Nephron (organoid): ENCODE results near the gene VAV1.

ENCODE experiments used
- H3K27ac Mint-ChIP-seq, 3 experiments: 2 replicates each; pipeline ENCODE4 v1.8.0; 2020; ENCODE audit warnings: mixed read lengths in 3 of 3, mild to moderate bottlenecking in 2 of 3, moderate library complexity in 1 of 3
- H3K27me3 Mint-ChIP-seq: 2 replicates; pipeline ENCODE4 v1.8.0; 2021; ENCODE audit warnings: low read depth, mild to moderate bottlenecking, moderate library complexity, mixed read lengths
- H3K36me3 Mint-ChIP-seq: 2 replicates; pipeline ENCODE4 v1.8.0; 2020; ENCODE audit warnings: low read depth, mixed read lengths
- H3K4me1 Mint-ChIP-seq: 2 replicates; pipeline ENCODE4 v1.8.0; 2020; ENCODE audit warnings: mixed read lengths
- H3K4me3 Mint-ChIP-seq, 3 experiments: 2 replicates each; pipeline ENCODE4 v1.8.0; 2020; ENCODE audit warnings: mild to moderate bottlenecking in 3 of 3, mixed read lengths in 3 of 3, moderate library complexity in 2 of 3
- H3K9me3 Mint-ChIP-seq: 2 replicates; pipeline ENCODE4 v1.8.0; 2020; ENCODE audit warnings: mixed read lengths
- TF ChIP-seq, protein P1 (sequence below), 3 experiments: fragments of 200-600 bp; sonication (generic); IDR thresholded peaks; one replicate each; pipeline ENCODE4 v1.5.0; 2021; ENCODE audit warnings: antibody characterized with exemption in 3 of 3; ENCODE audit not compliant: unreplicated experiment in 3 of 3

VAV1 gene

GRCh38 chr19:6848986-6849385, 76.5 kb downstream of the VAV1 start:
- Mint-ChIP-seq H3K36me3 (no peaks in the 10 kb centered on the region), H3K27ac (no peak overlapping the region), H3K4me1 (peaks cover 4% of the 10 kb centered on the region), H3K4me3 (no peak overlapping the region), H3K9me3 (peaks cover 4% of the 10 kb centered on the region), H3K27me3 (peaks cover 7% of the 10 kb centered on the region)
- TF ChIP-seq, protein P1, sequence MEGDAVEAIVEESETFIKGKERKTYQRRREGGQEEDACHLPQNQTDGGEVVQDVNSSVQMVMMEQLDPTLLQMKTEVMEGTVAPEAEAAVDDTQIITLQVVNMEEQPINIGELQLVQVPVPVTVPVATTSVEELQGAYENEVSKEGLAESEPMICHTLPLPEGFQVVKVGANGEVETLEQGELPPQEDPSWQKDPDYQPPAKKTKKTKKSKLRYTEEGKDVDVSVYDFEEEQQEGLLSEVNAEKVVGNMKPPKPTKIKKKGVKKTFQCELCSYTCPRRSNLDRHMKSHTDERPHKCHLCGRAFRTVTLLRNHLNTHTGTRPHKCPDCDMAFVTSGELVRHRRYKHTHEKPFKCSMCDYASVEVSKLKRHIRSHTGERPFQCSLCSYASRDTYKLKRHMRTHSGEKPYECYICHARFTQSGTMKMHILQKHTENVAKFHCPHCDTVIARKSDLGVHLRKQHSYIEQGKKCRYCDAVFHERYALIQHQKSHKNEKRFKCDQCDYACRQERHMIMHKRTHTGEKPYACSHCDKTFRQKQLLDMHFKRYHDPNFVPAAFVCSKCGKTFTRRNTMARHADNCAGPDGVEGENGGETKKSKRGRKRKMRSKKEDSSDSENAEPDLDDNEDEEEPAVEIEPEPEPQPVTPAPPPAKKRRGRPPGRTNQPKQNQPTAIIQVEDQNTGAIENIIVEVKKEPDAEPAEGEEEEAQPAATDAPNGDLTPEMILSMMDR (IDR thresholded peaks at IDR 0.05; ENCODE audit: unreplicated experiment in 3 of 3): no peak

GRCh38 chr19:6849876-6850275, 77.4 kb downstream of the VAV1 start:
- H3K27me3 Mint-ChIP-seq: peaks cover 12% of the 10 kb centered on the region
- no peaks in the 10 kb centered on the region for H3K36me3 Mint-ChIP-seq
- TF ChIP-seq, protein P1 (IDR thresholded peaks at IDR 0.05; ENCODE audit: unreplicated experiment in 3 of 3): no peak
- no peak overlapping the region for H3K4me3 Mint-ChIP-seq
- H3K4me1 Mint-ChIP-seq: peaks cover 4% of the 10 kb centered on the region
- H3K27ac Mint-ChIP-seq: peak overlapping the region; percentile 72 to 92 (median 78)
- H3K9me3 Mint-ChIP-seq: peaks cover 7% of the 10 kb centered on the region

GRCh38 chr19:6851359-6851758, 78.9 kb downstream of the VAV1 start:
- Mint-ChIP-seq H3K27ac (no peak overlapping the region), H3K9me3 (peaks cover 7% of the 10 kb centered on the region), H3K36me3 (no peaks in the 10 kb centered on the region), H3K4me1 (peaks cover 4% of the 10 kb centered on the region), H3K4me3 (no peak overlapping the region), H3K27me3 (peaks cover 12% of the 10 kb centered on the region)
- TF ChIP-seq, protein P1 (IDR thresholded peaks at IDR 0.05; ENCODE audit: unreplicated experiment in 3 of 3): no peak

DNA sequence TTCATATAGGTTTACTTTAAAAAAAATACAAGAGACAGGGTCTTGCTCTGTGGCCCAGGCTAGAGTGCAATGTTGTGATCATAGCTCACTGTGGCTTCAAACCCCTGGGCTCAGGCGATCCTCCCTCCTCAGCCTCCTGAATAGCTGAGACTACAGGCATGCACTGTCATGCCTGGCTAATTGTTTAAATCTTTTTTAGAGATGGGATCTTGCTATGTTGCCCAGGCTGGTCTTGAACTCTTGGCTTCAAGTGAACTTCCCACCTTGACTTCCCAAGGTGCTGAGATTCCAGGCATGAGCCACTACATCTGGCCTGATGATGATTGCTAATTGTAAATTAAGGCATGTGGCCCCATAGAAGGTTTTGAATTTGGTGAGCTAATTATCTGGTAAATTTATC, 79.5 kb downstream of the VAV1 start:
- H3K4me1 Mint-ChIP-seq: peaks cover 4% of the 10 kb centered on the region
- H3K4me3 Mint-ChIP-seq: no peak overlapping the region
- TF ChIP-seq, protein P1 (IDR thresholded peaks at IDR 0.05; ENCODE audit: unreplicated experiment in 3 of 3): no peak
- H3K36me3 Mint-ChIP-seq: no peaks in the 10 kb centered on the region
- no peak overlapping the region for H3K27ac Mint-ChIP-seq
- H3K9me3 Mint-ChIP-seq: peaks cover 9% of the 10 kb centered on the region
- peaks cover 17% of the 10 kb centered on the region for H3K27me3 Mint-ChIP-seq

DNA sequence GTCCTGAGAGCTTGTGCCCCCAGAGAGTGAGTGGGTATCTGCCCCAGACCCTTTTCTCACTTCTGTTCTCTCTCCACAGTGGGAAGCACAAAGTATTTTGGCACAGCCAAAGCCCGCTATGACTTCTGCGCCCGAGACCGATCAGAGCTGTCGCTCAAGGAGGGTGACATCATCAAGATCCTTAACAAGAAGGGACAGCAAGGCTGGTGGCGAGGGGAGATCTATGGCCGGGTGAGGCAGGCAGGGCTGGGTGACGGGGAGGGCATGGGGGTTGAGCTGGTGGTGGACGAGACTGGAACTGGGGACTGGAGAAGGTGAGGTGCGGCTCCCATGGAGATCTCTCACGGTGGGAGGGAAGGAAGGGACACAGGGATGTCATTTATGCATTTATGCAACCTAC, 81.4 kb downstream of the VAV1 start:
- TF ChIP-seq, protein P1 (IDR thresholded peaks at IDR 0.05; ENCODE audit: unreplicated experiment in 3 of 3): no peak
- Mint-ChIP-seq H3K27ac (no peak overlapping the region), H3K4me3 (no peak overlapping the region), H3K9me3 (peaks cover 9% of the 10 kb centered on the region), H3K36me3 (no peaks in the 10 kb centered on the region), H3K27me3 (peaks cover 21% of the 10 kb centered on the region), H3K4me1 (peaks cover 4% of the 10 kb centered on the region)

DNA sequence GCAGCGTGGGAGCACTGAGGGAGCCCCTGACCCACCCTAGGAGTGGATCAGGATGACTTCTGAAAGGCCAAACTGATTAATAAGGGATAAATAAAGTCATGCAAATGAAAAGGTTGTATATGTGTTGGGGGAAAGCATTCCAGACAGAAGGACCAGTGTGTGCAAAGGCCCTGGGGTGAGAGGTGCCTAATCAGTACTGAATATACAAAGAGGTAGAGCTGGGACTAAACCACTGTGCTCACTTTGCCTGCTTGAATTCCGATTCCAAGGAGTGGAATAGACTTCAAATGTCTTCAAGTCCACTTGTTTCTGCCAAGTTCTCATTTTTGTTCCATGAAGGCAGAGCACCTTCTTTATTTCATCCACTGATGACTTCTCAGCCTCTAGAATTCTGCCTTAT, 82.2 kb downstream of the VAV1 start:
- Mint-ChIP-seq H3K4me1 (peaks cover 2% of the 10 kb centered on the region), H3K27ac (no peak overlapping the region), H3K4me3 (no peak overlapping the region), H3K9me3 (peaks cover 6% of the 10 kb centered on the region), H3K36me3 (no peaks in the 10 kb centered on the region), H3K27me3 (peaks cover 21% of the 10 kb centered on the region)
- TF ChIP-seq, protein P1 (IDR thresholded peaks at IDR 0.05; ENCODE audit: unreplicated experiment in 3 of 3): no peak
